ENCODE results near the gene FREM3. TPM values are rescaled to one million over a fixed set of nuclear protein-coding genes. Genes with fewer than 3 reads are reported as not detected.

Gene FREM3
- total RNA-seq, 4 donors from 2014 or later, result not detected

DNA sequence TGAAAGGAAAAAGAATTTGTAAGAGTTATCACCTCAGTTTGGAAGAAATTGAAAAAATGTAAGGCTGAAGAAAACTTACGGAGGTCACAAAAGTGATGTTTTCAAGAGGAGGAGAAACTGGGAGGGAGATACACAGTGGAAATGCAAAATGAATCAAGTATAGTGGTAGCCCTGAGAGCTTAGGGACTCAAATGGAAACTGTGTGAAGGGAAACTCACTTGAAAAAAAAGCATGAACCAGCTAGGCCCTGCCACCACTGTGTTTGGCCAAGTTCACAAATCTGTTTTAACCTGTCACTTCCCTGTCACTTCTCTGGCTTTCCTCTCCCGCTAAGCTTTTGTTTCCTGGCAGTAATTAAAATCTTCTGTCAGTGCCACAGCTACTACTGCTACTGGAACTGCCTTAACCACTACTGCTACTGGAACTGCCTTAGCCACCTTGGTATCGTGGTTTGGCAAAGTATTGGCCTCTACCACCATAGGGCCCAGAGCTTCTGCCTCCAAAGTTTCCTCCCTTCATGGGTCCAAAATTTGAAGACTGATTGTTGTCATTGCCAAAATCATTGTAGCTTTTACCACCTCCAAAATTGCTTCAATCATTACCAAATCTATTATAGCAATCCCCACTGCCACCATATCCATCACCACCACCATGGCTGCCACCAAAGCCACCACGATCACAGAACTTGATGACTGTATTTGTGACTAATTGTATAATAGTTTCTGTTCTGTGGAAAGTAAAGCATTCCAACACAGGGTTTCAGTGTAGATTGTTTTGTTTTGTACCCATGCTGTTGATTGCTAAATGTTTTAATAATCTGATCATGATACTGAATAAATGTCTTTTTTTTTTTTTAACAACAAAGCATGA, 145.5 kb downstream of the FREM3 start:
- TF ChIP-seq POLR2A (IDR thresholded peaks at IDR 0.05) (no peak), CTCF (IDR thresholded peaks at IDR 0.05) (no peak)

GRCh38 chr4:143549928-143550327, 150.5 kb downstream of the FREM3 start:
- WGBS, 2 donors, result 75 to 88% methylated on average over 2 of the region's 2 CpGs
- DNase-seq, result no peak
- H3K27ac ChIP-seq, result no peak overlapping the region
- H3K27me3 ChIP-seq, result no peaks in the 10 kb centered on the region
- no peaks in the 10 kb centered on the region for H3K4me1 ChIP-seq
- H3K36me3 ChIP-seq, result peaks cover 0 to 100% (median 20%) of the 10 kb centered on the region in 3 donors
- intact Hi-C loops (cut with DNase I), result no loop called here
- no peaks in the 10 kb centered on the region for H3K9me3 ChIP-seq
- no peak overlapping the region for H3K4me3 ChIP-seq
- TF ChIP-seq CTCF (IDR thresholded peaks at IDR 0.05) (no peak), POLR2A (IDR thresholded peaks at IDR 0.05) (no peak)

More for the DNA sequence above, 145.5 kb downstream of the FREM3 start:
- no peak overlapping the region for H3K4me3 ChIP-seq
- intact Hi-C loops (cut with DNase I), result no loop called here
- peaks cover 0 to 16% (median 11%) of the 10 kb centered on the region in 3 donors for H3K4me1 ChIP-seq
- peaks cover 0 to 59% (median 0%) of the 10 kb centered on the region in 3 donors for H3K36me3 ChIP-seq
- no peaks in the 10 kb centered on the region for H3K27me3 ChIP-seq
- H3K27ac ChIP-seq, result no peak overlapping the region
- WGBS, 2 donors, result 59 to 71% methylated on average over 4 of the region's 4 CpGs
- H3K9me3 ChIP-seq, result no peaks in the 10 kb centered on the region
- no peak for DNase-seq

DNA sequence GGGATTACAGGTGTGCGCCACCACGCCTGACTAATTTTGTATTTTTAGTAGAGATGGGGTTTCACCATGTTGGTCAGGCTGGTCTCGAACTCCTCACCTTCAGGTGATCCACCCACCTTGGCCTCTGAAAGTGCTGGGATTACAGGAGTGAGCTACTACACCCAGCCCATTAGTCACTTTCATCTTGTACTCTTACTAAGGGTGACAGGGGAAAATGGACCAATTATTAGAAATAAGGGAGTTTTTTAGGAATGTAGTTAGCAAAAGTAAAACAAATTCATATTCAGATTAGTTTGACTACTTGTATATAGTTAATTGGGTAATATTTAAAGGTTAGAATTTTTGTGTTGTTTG, 160.8 kb downstream of the FREM3 start:
- peaks cover 0 to 100% (median 30%) of the 10 kb centered on the region in 3 donors for H3K36me3 ChIP-seq
- intact Hi-C loops (cut with DNase I), result no loop called here
- 100% methylated on average over 1 to 3 of the region's 3 CpGs for WGBS, 2 donors

DNA sequence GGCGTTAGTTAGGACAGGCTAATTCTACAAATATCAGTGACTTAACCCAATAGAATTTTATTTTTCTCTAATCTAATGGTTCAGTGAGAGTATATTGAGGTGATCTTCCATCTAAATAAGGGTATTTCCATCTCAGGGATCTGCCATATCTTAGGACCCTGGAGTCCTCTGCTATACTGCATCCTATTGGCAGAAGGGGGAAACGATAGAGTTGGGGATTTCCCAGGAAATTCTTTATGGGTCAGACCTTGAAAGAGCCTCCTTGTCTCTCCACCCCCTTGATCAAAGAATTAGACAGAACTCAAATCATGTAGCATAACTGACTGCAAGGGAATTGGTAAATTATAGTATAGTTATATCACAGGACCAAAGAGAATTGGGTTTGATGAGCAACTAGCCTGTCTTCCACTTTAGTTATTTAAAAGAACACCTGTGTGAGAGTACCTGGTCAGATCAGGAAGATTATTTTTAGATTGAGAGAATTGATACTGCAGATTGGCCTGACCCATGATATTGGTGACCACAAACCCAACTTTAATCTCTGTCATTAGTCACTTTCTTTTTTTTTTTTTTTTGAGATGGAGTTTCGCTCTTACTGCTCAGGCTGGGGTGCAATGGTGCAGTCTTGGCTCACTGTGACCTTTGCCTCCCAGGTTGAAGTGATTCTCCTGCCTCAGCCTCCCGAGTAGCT, 161.4 kb downstream of the FREM3 start:
- Histone ChIP-seq H3K9me3 (no peaks in the 10 kb centered on the region), H3K36me3 (peaks cover 0 to 100% (median 30%) of the 10 kb centered on the region in 3 donors), H3K27ac (no peak overlapping the region), H3K4me1 (no peaks in the 10 kb centered on the region), H3K27me3 (no peaks in the 10 kb centered on the region), H3K4me3 (no peak overlapping the region)
- DNase-seq, result no peak
- intact Hi-C loops (cut with DNase I), result no loop called here
- TF ChIP-seq CTCF (IDR thresholded peaks at IDR 0.05), result no peak
- TF ChIP-seq POLR2A (IDR thresholded peaks at IDR 0.05), result no peak
- WGBS, 2 donors, result 78 to 90% methylated on average over 4 of the region's 4 CpGs

More for the DNA sequence above, 160.8 kb downstream of the FREM3 start:
- Histone ChIP-seq H3K27ac (no peak overlapping the region), H3K27me3 (no peaks in the 10 kb centered on the region), H3K4me3 (no peak overlapping the region), H3K9me3 (no peaks in the 10 kb centered on the region), H3K4me1 (no peaks in the 10 kb centered on the region)
- no peak for TF ChIP-seq POLR2A (IDR thresholded peaks at IDR 0.05)
- no peak for TF ChIP-seq CTCF (IDR thresholded peaks at IDR 0.05)
- no peak for DNase-seq
